GM12872 (cell line): ENCODE results near the gene KRT8.

Experiments used
- CTCF ChIP-seq: IDR thresholded peaks from 3 replicates; pipeline ENCODE4 v1.5.1; 2011; ENCODE audit warnings: low read depth, mild to moderate bottlenecking, low read length, moderate library complexity; ENCODE audit not compliant: insufficient read depth

The KRT8 gene

DNA sequence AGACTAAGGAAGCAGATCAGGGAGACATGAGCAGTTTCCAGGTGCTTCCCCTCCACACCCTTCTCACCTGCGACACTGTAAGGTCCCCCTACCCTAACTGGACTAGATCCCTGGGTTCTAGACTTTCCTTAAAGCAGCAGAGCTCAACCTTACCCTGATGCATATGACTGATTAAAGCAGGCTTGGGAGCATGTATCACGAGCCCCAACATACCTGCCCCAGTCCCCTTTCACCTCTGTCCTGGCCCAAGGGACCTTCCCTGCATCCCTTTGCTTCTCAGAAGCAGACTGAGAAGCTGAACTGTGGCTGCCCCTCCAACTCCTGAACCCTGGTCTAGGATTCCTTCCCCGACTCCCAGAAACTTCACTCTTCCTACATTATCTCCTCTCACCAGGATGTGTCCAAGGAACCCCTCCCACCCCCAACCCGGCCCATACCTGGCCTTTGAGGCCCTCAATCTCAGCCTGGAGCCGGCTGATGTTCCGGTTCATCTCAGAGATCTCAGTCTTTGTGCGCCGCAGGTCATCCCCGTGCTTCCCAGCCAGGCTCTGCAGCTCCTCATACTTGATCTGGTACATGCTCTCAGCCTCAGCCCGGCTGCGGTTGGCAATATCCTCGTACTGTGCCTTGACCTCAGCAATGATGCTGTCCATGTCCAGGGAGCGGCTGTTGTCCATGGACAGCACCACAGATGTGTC is 5.4 kb downstream of the KRT8 start:
- TF ChIP-seq CTCF, result no peak

DNA sequence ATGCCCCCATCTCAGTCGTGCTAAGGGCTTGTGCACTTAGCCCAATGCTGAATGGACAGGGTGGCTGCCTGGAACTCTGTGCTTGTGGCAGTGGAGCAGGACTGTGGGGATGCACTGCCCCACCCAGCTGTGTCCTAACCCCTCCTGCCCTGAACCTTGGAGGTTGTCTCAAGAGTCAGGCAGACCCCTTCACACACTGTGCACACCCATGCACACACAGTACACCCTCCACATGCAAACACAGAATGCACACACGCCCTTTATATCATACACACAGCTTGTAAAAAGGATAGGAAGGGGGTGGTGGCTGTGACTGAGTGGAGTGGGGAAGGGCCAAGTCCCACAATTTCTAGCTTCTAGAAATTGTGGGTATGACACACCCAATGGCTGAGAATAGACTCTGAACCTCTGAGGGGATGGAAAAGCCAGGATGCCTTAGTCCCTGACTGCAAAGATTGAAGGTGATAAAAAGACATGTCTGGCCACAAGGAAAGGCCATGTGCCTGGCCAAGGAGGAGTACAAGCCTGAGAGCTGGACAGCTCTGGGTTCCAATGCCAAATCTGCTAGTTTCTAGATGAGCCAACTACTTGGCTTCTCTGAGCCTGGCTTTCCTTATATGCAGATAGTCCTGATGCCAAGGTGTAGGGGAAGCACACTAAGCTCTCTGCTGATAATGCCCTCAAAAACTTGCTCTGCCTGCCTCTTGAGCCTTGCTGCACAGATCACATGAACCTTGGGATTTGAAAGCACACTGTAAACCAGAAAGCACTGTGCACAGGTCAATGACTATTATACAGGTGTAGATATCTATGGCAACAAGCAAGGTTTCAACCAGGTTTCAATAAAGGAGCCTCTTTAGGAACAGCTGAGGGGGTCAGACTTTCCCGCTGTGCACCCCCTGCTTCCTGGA is 8.4 kb downstream of the KRT8 start:
- no peak for TF ChIP-seq CTCF

- TF ChIP-seq CTCF, result no peak
Observed at GRCh38 chr12:52895726-52896189, 9.1 kb downstream of the KRT8 start.

DNA sequence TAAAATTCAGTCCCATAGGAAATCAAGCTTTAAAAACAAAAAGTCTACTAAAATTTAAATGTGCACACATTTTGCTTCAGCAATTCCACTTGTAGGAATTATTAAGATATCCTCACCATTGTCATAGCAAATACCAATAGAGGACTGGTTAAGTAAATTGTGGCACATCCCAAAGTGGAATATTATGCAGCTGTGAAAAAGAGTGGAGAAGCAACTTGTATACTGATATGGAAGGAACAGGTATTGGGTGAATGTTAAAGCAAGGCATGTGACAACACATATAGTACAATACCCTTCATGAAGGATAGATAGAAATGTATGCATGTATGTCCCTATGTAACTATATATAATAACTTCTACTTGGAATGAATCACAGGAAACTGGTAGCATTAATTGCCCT is 11.9 kb downstream of the KRT8 start:
- TF ChIP-seq CTCF, result no peak

- TF ChIP-seq CTCF, result no peak
Observed at GRCh38 chr12:52892207-52892852, 12.5 kb downstream of the KRT8 start.

DNA sequence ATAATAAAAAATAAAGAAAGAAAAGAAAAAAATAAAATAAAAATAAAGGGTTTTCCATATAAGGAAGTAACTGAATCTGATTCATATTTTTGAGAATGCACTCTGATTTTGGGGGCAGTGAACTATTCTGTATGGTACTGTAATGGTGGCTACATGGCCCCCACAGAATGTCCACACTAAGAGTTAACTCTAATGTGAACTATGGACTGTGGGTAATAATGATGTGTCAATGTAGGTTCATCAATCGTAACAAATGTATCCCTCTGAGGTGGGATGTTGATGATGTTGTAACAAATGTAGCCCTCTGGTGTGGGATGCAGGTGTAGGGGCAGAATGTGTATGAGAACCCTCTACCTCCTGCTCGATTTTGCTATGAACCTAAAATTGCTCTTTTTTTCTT is 13.8 kb downstream of the KRT8 start:
- TF ChIP-seq CTCF, result no peak

DNA sequence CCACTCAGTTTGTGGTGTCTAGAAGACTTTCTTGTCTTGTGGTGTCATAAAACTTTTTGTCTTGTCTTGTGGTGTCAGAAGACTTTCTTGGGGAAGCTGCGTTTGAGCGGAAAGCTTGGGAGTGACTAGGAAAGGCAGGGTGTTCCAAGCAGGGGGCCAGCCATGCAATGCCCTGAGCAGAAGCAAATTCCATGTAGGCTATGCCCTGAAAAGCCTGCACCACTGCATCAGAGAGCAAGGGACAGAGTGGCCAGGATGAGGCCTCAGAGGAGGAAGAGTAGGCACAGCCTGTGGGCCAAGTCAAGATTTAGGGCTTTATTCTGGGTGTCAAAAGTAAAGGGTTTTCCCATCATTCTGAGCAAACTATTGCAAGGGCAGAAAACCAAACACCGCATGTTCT is 14.5 kb downstream of the KRT8 start:
- no peak for TF ChIP-seq CTCF
